Measurements from ENCODE around the gene GALNT6.
A peak's percentile ranks its signal among the peaks of the same experiment; 100 is the strongest.

- peak; percentile 98 for TF ChIP-seq CTCF (IDR thresholded peaks at IDR 0.05; ENCODE audit: low read length)
- no peak for TF ChIP-seq EZH2 (IDR thresholded peaks at IDR 0.05; ENCODE audit: borderline replicate concordance, low read length)
These were observed 49.8 kb downstream of the GALNT6 start for GRCh38 chr12:51341251-51342007.

Data from OCI-LY1 (cell line).